T-helper 2 cell treated with Interferon-gamma antibody and Interleukin-4, amounts not matched to agents 100 ng/mL and 5 ng/mL, for 36 hours (primary cell): Measurements from ENCODE around the gene ZNF197. TPM values are rescaled to one million over a fixed set of nuclear protein-coding genes. Genes with fewer than 3 reads are reported as not detected.
"Not testable (repeated sequence)": the region's sequence is repeated elsewhere in the genome, so short reads cannot be mapped to it uniquely, and the experiment has no call there.

Source experiments
- intact Hi-C: fragments of 100-400 bp; cut with micrococcal nuclease; formaldehyde crosslinking; loops from one replicate; pipeline ENCODE4 v1.15.1; 2023
- total RNA-seq: library from RNA; stranded (reverse); gene quantifications from 2 replicates; pipeline ENCODE4 v1.2.3, GENCODE V29; 2022

Gene ZNF197
- 12.1 and 12.7 TPM in 2 replicates for total RNA-seq

- intact Hi-C loops, result loop anchor here (1.0 to 10.0 kb wide), 6 partner anchors 70 to 340 kb away; partner anchors contain the start of genes TCAIM, TMEM42 and ZKSCAN7
Measured at GRCh38 chr3:44624749-44625480, at the start of gene ZNF197. ZNF197 (plus strand) TSS chr3:44625036; CDS start chr3:44629155, 4,119 bp downstream.

- intact Hi-C loops, result no loop called here
Measured at GRCh38 chr3:44576613-44577012, 48.2 kb upstream of the ZNF197 start.

- intact Hi-C loops, result not testable (repeated sequence)
Measured at GRCh38 chr3:44577354-44577952, 47.4 kb upstream of the ZNF197 start.

DNA sequence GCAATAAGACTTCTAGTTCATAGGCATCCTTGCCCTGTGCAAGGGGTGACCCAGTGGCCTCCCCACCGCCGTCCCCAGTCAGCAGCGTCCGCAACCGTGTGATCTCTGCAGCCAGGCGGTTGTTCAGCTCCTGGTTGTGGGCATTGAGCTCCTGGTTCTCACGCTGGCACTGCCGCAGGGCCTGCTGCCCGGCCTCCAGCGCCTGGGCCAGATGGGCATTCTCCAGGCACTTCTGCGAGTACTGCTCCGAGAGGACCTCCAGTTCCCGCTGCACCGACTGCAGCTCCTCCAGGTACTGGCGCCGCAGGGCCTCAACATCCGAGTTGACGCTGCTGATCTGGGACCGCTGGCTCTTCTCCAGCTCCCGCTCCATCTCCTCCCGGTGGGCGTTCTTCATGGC is 46.5 kb upstream of the ZNF197 start:
- intact Hi-C loops, result not testable (repeated sequence)

DNA sequence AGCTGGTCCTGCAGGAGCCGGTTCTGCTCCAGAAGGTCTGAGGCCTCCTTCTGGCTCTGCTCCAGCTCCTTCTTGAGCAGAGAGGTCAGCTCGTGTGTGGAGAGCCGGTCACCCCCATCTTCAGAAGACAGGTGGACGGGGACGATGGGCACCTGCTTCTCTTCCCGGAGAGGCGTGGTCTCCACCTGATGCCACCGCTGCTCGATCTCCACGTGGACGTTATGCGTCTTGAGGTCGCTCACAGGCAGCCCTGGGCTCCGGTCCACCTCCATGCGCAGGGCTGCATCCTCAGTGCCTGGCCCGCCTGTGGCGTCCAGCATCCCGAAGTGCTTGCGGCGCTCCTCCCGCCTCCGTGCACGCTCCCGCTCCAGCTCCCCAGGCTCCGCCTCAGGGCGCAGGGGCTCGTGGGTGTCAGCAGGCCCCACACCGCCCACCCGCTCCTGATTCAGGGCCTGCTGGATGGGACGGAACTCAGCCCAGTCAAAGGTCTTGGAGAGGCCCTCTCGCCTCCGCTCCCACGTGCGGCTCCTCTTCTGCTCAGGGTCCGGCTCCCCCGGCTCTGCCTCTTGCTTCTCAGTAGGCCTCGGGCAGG is 45.8 kb upstream of the ZNF197 start:
- intact Hi-C loops, result not testable (repeated sequence)

GRCh38 chr3:44579749-44580148 is 45.1 kb upstream of the ZNF197 start:
- intact Hi-C loops, result not testable (repeated sequence)

DNA sequence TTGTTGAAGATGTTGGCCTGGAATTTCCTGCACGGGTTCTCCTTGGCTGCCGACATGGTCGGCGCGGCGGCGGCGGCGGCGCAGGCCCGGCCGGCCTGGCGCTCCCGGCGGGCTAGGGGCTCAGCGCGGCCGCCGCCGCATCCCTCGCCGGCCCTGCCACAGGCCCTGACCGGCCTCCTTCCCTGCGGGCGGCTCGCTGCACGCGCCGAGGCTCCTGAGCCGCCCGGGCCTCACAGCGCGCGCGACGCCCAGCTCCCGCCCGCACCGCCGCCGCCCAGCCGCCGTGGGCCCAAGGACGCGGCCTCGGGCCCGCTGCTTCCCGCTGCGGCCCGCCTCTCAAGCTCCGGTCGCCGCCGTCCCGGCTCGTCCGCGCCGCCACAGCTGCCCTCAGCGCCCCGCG is 43.9 kb upstream of the ZNF197 start:
- intact Hi-C loops, result not testable (repeated sequence)

GRCh38 chr3:44584646-44585501 is 40.0 kb upstream of the ZNF197 start, which contains the start of gene ZNF660:
ZNF660 (plus strand) TSS chr3:44584964; CDS start chr3:44594194, 9,230 bp downstream.
- intact Hi-C loops, result no loop called here

DNA sequence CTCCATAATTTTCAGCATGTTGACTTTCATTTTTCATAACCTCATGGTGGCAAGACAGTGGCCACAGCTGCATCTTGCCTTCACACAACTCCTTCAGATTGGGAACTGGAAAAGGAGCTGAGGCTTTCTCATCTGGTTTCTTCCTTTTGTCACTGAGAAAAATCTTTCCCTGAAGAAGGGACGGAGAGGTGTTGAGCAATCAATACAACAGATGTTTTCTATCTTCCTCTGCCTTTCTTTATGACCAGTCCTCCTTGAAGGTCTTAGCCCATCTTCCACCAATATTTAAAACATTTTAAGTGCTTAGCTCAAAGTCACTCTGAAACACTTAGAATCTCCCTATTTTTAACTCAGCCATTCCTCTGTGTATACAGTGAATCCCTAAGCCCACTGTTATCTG is 28.2 kb upstream of the ZNF197 start:
- intact Hi-C loops, result no loop called here

DNA sequence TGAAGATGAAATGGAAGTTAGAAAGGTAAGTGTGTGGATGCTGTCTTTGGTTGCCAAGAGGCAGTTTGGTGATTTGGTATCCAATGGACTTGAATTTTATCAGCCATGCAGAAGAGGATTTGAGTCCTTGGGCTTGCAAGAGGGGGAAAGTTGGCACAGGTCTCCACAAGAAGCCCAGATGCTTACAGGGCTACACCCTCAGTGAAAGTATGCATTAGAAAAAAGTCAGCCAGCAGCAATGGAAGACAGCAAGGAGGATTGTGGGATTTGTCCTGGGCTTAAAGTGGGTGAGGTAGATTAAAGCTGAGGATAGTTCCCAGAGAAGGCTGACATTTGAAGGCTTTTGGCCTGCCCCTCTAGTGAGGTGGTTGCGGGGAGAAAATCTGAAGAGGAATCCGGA is 23.1 kb upstream of the ZNF197 start:
- intact Hi-C loops, result no loop called here

DNA sequence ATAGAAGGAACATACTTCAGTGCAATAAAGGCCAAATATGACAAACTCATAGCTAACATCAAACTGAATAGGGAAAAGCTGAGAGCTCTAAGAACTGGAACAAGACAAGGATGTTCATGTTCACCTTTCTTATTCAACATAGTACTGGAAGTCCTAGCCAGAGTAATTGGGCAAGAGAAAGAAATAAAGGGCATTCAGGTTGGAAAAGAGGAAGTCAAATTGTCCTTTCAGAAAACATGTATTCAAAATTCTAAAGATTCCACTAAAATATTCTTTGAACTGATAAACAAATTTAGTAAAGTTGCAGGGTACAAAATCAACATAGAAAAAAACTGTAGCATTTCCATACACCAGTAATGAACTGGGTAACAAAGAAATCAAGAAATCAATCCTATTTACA is 12.2 kb upstream of the ZNF197 start:
- intact Hi-C loops, result no loop called here

- intact Hi-C loops, result loop anchor here (10.0 kb wide), 4 partner anchors 74 to 336 kb away; partner anchors contain the start of genes TMEM42 and ZKSCAN7
Measured at GRCh38 chr3:44628716-44629115, 3.9 kb downstream of the ZNF197 start.

- intact Hi-C loops, result no loop called here
Measured at GRCh38 chr3:44632193-44632592, 7.4 kb downstream of the ZNF197 start.

- intact Hi-C loops, result no loop called here
Measured at GRCh38 chr3:44642337-44642736, 17.5 kb downstream of the ZNF197 start.

- intact Hi-C loops, result no loop called here
Measured at GRCh38 chr3:44643024-44643423, 18.2 kb downstream of the ZNF197 start.

GRCh38 chr3:44647771-44648170 is 22.9 kb downstream of the ZNF197 start:
- intact Hi-C loops, result no loop called here

- intact Hi-C loops, result no loop called here
Measured at GRCh38 chr3:44648564-44649229, 23.9 kb downstream of the ZNF197 start, which contains the start of gene ZNF35. ZNF35 (plus strand) TSS chr3:44648732; CDS start chr3:44651068, 2,336 bp downstream.

DNA sequence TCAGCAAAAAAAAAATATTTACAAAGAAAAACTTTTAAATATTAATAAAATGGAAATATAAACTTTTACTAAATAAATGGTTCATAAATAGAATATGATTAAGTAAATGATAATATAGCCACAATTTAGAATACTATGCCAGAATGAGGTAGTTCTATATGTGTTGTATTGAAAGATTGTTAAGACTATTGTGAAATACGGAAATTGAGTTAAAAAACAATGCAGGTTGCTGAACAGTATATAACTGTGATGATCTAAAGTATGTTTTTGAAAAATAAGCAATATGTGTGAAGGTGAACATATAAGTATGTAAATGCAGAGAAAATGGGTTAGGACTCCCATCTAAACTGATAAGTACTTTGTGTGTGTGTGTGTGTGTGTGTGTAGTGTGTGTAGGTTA is 24.9 kb downstream of the ZNF197 start:
- intact Hi-C loops, result no loop called here

- intact Hi-C loops, result no loop called here
Measured at GRCh38 chr3:44654039-44654438, 29.2 kb downstream of the ZNF197 start.

GRCh38 chr3:44659015-44659414 is 34.2 kb downstream of the ZNF197 start:
- intact Hi-C loops, result no loop called here

- intact Hi-C loops, result no loop called here
Measured at GRCh38 chr3:44659434-44659833, 34.6 kb downstream of the ZNF197 start.
